Stimulated activated naive CD8-positive, alpha-beta T cell treated with anti-CD3 and anti-CD28 coated beads, Interleukin-15, Interleukin-2, amounts not matched to agents 100 U/mL and 50 U/mL, for 24 hours (primary cell): ENCODE measurements around the gene SLC2A4RG.

Experiments used
- ATAC-seq: fragments of 150-1000 bp; cut with Tn5 transposase; one replicate; pipeline ENCODE4 v1.10.0; 2021
- DNase-seq: peaks from one replicate; pipeline ENCODE4 v3.0.0; 2021

Gene SLC2A4RG, protein sequence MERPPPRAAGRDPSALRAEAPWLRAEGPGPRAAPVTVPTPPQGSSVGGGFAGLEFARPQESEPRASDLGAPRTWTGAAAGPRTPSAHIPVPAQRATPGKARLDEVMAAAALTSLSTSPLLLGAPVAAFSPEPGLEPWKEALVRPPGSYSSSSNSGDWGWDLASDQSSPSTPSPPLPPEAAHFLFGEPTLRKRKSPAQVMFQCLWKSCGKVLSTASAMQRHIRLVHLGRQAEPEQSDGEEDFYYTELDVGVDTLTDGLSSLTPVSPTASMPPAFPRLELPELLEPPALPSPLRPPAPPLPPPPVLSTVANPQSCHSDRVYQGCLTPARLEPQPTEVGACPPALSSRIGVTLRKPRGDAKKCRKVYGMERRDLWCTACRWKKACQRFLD

GRCh38 chr20:63739130-63740069 is at the start of gene SLC2A4RG:
SLC2A4RG (plus strand) TSS chr20:63739776; CDS start chr20:63739913, 137 bp downstream.
- ATAC-seq (peak; percentile 64), DNase-seq (peak; percentile 77)

- DNase-seq (no peak), ATAC-seq (no peak)
Observed at GRCh38 chr20:63690003-63690897, 49.3 kb upstream of the SLC2A4RG start.

DNA sequence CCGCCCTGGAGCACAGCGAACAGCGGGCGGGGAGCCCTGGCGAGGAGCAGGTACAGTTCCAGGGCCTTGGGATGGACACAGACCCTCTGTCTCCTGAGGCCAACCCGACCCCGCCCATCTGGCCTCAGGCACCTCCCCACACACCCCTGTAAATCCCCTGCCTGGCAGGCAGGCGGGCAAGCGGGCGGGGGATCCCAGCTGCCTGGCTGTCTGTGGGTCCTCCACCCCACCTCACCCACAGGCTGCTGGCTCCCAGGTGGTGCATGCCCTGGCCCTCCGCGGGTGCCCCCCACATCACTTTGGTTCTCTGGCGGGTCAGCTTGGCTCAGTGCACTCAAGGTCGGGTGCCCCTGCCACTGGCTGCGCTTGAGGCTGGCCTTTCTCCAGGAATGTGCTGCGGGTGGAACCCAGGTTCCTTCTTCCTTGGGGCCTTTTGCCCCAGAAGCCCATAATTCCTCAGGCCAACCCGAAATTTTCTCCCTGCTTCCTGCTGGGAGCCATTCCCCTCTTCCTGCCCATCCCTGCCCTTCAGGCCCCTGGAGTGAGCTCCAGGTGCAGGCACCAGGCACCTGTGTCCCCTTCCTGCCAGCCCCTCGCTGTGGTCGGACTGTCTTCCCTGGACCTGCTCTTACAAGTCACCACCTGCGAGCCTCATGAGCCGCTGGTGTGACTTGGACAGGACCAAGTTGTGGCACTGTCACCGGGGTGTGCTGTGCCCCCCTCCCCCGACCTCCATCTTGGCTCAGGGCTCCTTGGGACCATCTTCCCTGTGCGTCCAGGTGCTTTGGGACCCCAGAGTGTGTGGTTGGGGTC is 48.5 kb upstream of the SLC2A4RG start:
- ATAC-seq = no peak

GRCh38 chr20:63691711-63692435 is 47.7 kb upstream of the SLC2A4RG start:
- DNase-seq = no peak
- ATAC-seq = no peak

More for the DNA sequence above, 48.5 kb upstream of the SLC2A4RG start:
- DNase-seq = no peak

GRCh38 chr20:63692436-63693082 is 47.0 kb upstream of the SLC2A4RG start:
- DNase-seq (no peak), ATAC-seq (no peak)

- ATAC-seq = no peak
Observed at GRCh38 chr20:63693083-63693732, 46.4 kb upstream of the SLC2A4RG start.

DNA sequence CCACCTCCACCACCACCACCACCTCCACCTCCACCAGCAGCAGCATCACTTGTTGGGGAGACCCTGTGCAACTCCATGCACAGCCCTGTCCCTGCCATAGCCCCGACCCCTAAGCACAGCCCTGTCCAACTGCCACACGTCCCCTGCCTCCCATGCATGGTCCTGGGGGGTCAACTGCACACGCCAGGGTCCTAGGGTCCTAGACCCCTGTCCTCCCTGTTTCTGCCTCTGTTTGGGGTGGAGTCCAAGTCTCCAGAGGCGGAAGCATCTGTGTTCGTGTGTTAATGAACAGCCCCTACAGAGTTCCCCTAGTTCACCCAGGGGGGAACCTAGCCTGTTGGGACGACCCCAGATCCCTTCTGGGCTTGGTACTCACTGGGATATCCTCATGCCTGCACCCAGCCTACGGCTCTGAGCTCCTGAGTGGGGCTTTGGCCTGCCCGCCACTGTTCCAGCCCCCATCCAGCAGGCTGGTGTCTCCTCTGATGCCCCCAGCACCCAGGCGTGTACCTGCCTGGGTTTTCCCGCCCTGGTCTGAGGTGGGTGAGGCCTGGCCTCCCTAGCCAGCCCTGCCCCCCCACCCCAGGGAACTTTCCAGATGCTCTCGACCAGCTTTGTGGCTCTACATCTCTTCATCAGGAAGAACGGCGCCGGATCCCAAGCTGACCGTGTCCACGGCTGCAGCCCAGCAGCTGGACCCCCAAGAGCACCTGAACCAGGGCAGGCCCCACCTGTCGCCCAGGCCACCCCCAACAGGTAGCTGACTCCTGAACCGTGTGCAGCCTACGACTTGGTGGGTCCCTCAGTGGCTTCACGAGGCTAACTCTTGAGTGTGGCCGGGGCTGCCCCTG is 45.6 kb upstream of the SLC2A4RG start:
- ATAC-seq (no peak), DNase-seq (no peak)

More at GRCh38 chr20:63693083-63693732, 46.4 kb upstream of the SLC2A4RG start:
- no peak for DNase-seq

DNA sequence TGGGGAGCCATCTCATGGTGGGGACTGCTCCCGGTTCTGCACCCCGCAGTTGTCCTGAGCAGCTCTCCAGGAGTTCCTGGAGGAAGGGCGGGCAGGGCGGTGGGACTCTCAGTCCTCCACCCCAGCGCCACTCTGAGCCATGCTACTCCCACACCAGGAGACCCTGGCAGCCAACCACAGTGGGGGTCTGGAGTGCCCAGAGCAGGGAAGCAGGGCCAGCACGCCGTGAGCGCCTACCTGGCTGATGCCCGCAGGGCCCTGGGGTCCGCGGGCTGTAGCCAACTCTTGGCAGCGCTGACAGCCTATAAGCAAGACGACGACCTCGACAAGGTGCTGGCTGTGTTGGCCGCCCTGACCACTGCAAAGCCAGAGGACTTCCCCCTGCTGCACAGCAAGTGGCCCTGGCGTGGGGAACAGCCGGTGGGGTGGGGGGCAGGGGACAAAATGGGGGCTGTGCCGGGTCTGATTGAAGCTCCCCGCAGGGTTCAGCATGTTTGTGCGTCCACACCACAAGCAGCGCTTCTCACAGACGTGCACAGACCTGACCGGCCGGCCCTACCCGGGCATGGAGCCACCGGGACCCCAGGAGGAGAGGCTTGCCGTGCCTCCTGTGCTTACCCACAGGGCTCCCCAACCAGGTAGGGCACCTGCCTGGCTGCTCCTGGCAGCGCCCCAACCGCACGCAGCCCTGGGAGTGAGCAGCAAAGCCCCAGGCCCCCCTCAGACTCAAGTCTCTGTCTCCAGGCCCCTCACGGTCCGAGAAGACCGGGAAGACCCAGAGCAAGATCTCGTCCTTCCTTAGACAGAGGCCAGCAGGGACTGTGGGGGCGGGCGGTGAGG is 44.8 kb upstream of the SLC2A4RG start:
- no peak for ATAC-seq
- DNase-seq = no peak

DNA sequence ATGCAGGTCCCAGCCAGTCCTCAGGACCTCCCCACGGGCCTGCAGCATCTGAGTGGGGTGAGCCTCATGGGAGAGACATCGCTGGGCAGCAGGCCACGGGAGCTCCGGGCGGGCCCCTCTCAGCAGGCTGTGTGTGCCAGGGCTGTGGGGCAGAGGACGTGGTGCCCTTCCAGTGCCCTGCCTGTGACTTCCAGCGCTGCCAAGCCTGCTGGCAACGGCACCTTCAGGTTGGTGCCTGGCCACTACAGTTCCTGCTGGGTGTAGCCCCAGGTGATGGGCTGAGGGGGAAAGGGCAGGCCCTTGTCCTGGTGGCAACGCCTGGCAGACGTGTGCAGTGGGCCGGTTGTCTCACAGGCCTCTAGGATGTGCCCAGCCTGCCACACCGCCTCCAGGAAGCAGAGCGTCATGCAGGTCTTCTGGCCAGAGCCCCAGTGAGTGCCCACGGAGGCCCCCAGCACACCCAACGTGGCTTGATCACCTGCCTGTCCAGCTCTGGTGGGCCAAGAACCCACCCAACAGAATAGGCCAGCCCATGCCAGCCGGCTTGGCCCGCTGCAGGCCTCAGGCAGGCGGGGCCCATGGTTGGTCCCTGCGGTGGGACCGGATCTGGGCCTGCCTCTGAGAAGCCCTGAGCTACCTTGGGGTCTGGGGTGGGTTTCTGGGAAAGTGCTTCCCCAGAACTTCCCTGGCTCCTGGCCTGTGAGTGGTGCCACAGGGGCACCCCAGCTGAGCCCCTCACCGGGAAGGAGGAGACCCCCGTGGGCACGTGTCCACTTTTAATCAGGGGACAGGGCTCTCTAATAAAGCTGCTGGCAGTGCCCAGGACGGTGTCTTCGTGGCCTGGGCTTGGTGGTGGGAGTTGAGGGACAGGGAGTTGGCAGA is 43.9 kb upstream of the SLC2A4RG start:
- DNase-seq = no peak
- no peak for ATAC-seq

GRCh38 chr20:63696306-63696627 is 43.3 kb upstream of the SLC2A4RG start:
- peak; percentile 51 for DNase-seq

DNA sequence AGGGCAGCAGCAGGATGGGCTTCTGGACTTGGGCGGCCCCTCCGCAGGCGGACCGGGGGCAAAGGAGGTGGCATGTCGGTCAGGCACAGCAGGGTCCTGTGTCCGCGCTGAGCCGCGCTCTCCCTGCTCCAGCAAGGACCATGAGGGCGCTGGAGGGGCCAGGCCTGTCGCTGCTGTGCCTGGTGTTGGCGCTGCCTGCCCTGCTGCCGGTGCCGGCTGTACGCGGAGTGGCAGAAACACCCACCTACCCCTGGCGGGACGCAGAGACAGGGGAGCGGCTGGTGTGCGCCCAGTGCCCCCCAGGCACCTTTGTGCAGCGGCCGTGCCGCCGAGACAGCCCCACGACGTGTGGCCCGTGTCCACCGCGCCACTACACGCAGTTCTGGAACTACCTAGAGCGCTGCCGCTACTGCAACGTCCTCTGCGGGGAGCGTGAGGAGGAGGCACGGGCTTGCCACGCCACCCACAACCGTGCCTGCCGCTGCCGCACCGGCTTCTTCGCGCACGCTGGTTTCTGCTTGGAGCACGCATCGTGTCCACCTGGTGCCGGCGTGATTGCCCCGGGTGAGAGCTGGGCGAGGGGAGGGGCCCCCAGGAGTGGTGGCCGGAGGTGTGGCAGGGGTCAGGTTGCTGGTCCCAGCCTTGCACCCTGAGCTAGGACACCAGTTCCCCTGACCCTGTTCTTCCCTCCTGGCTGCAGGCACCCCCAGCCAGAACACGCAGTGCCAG is 42.8 kb upstream of the SLC2A4RG start, which contains the start of gene TNFRSF6B:
TSS of gene TNFRSF6B (plus strand) at position 25 of the 729 bp plus-strand sequence. CDS start at position 141, 116 bp downstream.
- ATAC-seq (peak; percentile 21), DNase-seq (peak; percentile 30)

More at GRCh38 chr20:63696306-63696627, 43.3 kb upstream of the SLC2A4RG start:
- ATAC-seq = peak; percentile 41

DNA sequence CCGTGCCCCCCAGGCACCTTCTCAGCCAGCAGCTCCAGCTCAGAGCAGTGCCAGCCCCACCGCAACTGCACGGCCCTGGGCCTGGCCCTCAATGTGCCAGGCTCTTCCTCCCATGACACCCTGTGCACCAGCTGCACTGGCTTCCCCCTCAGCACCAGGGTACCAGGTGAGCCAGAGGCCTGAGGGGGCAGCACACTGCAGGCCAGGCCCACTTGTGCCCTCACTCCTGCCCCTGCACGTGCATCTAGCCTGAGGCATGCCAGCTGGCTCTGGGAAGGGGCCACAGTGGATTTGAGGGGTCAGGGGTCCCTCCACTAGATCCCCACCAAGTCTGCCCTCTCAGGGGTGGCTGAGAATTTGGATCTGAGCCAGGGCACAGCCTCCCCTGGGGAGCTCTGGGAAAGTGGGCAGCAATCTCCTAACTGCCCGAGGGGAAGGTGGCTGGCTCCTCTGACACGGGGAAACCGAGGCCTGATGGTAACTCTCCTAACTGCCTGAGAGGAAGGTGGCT is 42.2 kb upstream of the SLC2A4RG start:
- DNase-seq = no peak
- ATAC-seq = no peak

DNA sequence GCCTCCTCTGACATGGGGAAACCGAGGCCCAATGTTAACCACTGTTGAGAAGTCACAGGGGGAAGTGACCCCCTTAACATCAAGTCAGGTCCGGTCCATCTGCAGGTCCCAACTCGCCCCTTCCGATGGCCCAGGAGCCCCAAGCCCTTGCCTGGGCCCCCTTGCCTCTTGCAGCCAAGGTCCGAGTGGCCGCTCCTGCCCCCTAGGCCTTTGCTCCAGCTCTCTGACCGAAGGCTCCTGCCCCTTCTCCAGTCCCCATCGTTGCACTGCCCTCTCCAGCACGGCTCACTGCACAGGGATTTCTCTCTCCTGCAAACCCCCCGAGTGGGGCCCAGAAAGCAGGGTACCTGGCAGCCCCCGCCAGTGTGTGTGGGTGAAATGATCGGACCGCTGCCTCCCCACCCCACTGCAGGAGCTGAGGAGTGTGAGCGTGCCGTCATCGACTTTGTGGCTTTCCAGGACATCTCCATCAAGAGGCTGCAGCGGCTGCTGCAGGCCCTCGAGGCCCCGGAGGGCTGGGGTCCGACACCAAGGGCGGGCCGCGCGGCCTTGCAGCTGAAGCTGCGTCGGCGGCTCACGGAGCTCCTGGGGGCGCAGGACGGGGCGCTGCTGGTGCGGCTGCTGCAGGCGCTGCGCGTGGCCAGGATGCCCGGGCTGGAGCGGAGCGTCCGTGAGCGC is 41.6 kb upstream of the SLC2A4RG start:
- DNase-seq (no peak), ATAC-seq (no peak)

- DNase-seq (peak; percentile 73), ATAC-seq (peak; percentile 57)
Observed at GRCh38 chr20:63698739-63699465, 40.7 kb upstream of the SLC2A4RG start.
